GM15510 (cell line): ENCODE measurements around the gene VSTM5.

Experiments
- POLR2A ChIP-seq: IDR thresholded peaks from 3 replicates; pipeline ENCODE4 v1.6.1; 2011; ENCODE audit warnings: borderline replicate concordance; ENCODE audit not compliant: insufficient read length; ENCODE audit errors: extremely low read depth

Gene VSTM5

GRCh38 chr11:93783765-93784144 lies 66.7 kb downstream of the VSTM5 start:
- no peak for TF ChIP-seq POLR2A

DNA sequence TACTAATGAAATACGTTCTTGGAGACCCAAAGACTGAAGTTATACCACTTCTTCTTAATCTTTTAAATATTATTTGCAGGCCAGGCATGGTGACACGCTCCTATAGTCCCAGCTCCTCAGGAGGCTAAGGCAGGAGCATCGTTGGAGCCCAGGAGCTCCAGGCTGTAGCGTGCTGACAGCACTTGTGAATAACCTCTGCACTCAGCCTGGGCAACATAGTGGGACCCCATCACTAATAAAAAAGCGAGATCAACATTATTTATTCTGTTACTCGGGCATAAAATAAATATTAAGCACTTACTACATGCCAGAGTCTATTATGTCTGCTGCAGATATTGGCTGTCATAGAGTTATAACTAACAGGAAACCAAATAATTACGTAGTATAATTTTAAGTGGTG lies 67.1 kb downstream of the VSTM5 start:
- TF ChIP-seq POLR2A: no peak

DNA sequence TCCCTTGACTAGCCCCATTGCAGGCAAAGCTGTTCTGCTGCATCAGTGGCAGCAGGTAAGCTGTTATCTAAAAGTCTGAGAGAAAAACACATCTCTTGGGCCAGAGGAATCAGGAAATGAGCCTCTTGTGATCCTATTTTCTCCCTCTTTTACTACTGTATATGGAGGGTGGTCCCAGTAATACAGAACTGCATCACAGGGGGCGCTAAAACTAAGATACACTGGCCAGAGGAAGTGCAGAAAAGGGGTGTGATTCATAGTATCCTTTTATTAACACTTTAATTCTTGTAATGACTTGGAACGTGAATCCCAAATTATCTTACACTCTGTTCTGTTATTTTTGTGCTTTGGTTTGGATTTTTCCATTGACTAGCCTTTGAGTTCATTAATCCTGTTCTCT lies 75.1 kb downstream of the VSTM5 start:
- no peak for TF ChIP-seq POLR2A

GRCh38 chr11:93773601-93774200 lies 76.7 kb downstream of the VSTM5 start:
- no peak for TF ChIP-seq POLR2A

- no peak for TF ChIP-seq POLR2A
Measured at GRCh38 chr11:93773045-93773477, 77.4 kb downstream of the VSTM5 start.

GRCh38 chr11:93772123-93772522 lies 78.3 kb downstream of the VSTM5 start:
- no peak for TF ChIP-seq POLR2A

DNA sequence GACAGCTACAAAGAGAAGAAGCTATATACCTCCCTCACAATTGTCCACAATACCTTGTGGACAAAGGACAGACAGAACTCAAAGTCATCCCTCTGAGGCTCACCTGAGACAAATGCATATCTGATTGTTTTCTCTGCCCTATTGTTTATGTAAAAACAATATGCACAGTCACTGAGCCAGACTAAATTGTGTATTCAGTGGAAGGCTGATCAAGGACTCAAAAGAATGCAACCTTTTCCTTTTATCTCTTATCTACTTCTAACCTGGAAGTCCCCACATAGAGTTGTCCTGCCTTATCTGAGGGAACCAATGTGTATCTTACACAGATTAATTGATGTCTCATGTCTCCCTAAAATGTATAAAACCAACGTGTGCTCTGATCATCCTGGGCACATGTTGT lies 80.3 kb downstream of the VSTM5 start:
- no peak for TF ChIP-seq POLR2A
